Measurements from ENCODE around the gene KCNAB2.

KCNAB2 gene

GRCh38 chr1:6026095-6026809 is 19.4 kb upstream of the KCNAB2 start:
- TF ChIP-seq, protein P1, sequence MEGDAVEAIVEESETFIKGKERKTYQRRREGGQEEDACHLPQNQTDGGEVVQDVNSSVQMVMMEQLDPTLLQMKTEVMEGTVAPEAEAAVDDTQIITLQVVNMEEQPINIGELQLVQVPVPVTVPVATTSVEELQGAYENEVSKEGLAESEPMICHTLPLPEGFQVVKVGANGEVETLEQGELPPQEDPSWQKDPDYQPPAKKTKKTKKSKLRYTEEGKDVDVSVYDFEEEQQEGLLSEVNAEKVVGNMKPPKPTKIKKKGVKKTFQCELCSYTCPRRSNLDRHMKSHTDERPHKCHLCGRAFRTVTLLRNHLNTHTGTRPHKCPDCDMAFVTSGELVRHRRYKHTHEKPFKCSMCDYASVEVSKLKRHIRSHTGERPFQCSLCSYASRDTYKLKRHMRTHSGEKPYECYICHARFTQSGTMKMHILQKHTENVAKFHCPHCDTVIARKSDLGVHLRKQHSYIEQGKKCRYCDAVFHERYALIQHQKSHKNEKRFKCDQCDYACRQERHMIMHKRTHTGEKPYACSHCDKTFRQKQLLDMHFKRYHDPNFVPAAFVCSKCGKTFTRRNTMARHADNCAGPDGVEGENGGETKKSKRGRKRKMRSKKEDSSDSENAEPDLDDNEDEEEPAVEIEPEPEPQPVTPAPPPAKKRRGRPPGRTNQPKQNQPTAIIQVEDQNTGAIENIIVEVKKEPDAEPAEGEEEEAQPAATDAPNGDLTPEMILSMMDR (conservative IDR thresholded peaks at IDR 0.05; ENCODE audit: control insufficient read depth, insufficient read depth, low read depth, low read length) = no peak
- H3K4me3 ChIP-seq (ENCODE audit: control insufficient read depth, low read depth, low read length) = no peak overlapping the region
- DNase-seq (ENCODE audit: low read depth) = no peak

- H3K4me3 ChIP-seq (ENCODE audit: control insufficient read depth, low read depth, low read length) = no peak overlapping the region
- TF ChIP-seq, protein P1 (conservative IDR thresholded peaks at IDR 0.05; ENCODE audit: control insufficient read depth, insufficient read depth, low read depth, low read length) = no peak
- DNase-seq (ENCODE audit: low read depth) = no peak
Observed at GRCh38 chr1:6027591-6027990, 18.1 kb upstream of the KCNAB2 start.

DNA sequence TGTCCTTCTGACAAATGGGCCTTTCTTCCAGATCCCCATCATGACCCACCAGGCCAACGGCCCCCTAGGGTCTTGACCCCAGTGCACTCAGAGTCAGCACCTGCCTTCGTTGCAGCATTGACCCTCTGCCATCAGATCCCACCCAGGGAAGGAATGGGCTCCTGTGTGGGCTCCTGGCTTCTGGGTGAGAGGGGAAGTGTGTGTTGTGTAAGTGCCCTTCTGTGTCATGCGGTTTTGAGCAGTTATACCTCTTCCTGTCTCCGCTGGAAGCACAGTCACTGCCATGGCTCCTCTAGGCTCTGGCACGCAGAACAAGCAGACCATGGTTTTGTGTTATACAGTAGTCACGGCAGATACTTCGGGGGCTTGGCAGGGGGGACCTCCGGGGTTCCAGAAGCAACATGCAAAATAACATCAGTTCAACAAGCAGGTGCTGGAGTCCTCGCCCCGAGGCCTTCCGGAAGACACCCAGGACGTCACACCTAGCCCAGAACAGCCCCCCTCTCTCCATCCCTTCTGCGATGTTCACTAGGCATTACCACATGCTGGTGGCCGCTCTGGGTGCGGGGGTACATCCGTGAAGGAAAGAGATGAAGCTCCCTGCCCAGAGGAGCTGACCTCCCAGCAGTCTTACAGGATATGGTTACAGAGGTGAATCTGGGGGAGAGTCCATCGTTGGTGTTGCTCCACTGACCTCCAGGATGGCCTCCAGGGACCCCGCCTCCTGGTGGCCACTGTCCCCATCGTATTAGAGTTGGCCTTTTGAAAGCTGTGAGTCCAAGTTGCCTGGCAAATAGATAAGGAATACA is 17.4 kb upstream of the KCNAB2 start:
- DNase-seq (ENCODE audit: low read depth) = peak; percentile 21
- TF ChIP-seq, protein P1 (conservative IDR thresholded peaks at IDR 0.05; ENCODE audit: control insufficient read depth, insufficient read depth, low read depth, low read length) = no peak
- H3K4me3 ChIP-seq (ENCODE audit: control insufficient read depth, low read depth, low read length) = no peak overlapping the region

DNA sequence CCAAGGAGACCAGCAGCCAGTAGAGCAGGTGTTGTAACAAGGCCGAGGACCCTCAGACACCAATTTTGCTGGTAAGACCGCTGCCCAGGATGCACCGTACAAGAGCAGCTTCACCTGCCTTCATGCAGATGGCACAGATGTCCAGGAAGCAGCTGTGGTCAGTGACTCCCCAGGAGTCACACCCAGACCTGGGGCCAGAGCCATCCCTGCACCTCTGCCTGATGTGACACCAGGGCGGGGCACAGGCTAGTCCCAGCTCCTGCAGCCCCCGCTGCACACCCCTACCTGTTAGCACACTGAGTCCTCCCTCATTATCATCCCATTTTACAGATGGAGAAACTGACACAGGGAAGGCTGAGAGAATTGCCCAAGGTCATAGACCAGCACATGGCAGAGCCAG is 16.3 kb upstream of the KCNAB2 start:
- no peak for DNase-seq (ENCODE audit: low read depth)
- TF ChIP-seq, protein P1 (conservative IDR thresholded peaks at IDR 0.05; ENCODE audit: control insufficient read depth, insufficient read depth, low read depth, low read length) = no peak
- no peak overlapping the region for H3K4me3 ChIP-seq (ENCODE audit: control insufficient read depth, low read depth, low read length)

- DNase-seq (ENCODE audit: low read depth) = no peak
- H3K4me3 ChIP-seq (ENCODE audit: control insufficient read depth, low read depth, low read length) = no peak overlapping the region
- TF ChIP-seq, protein P1 (conservative IDR thresholded peaks at IDR 0.05; ENCODE audit: control insufficient read depth, insufficient read depth, low read depth, low read length) = no peak
Observed at GRCh38 chr1:6030132-6030531, 15.6 kb upstream of the KCNAB2 start.

DNA sequence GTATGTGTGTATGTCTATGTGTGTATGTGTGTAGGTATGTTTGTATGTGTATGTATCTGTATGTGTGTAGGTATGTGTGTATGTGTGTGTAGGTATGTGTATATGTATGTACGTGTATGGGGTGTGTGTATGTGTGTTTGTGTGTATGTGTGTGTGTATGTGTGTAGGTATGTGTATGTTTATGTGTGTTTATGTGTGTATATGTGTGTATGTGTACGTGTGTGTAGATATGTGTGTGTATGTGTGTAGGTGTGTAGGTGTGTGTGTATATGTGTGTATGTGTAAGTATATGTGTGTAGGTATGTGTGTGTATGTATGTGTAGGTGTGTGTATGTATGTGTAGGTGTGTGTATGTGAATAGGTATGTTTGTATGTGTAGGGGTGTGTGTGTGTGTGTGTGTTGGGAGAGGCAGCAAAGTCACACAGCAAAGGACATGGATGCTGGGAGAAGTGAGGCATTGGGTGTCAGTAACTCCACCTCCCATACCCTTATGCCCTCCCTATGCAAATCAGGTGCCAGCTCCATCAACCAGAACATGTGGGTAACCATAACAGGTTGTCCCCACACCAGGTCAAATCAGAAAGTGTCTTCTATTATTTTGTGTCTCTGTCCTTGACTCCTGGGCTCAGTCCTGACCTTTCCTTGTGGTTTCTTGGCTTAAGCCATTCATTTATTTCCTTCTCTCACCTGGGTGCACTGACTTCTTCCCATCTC is 15.0 kb upstream of the KCNAB2 start:
- TF ChIP-seq, protein P1 (conservative IDR thresholded peaks at IDR 0.05; ENCODE audit: control insufficient read depth, insufficient read depth, low read depth, low read length) = no peak
- no peak overlapping the region for H3K4me3 ChIP-seq (ENCODE audit: control insufficient read depth, low read depth, low read length)
- no peak for DNase-seq (ENCODE audit: low read depth)
